Effector memory CD4-positive, alpha-beta T cell (primary cell): ENCODE results near the gene TBC1D22B.
"Not testable (repeated sequence)": the region's sequence is repeated elsewhere in the genome, so short reads cannot be mapped to it uniquely, and the experiment has no call there.

Source experiments
- DNase-seq, 3 donors: peaks; one replicate each; pipeline ENCODE4 v3.0.0-alpha.2; 2020
- H3K27ac ChIP-seq: 2 replicates; pipeline ENCODE4 v1.7.0; 2013; ENCODE audit warnings: mild to moderate bottlenecking, low read length, moderate library complexity; ENCODE audit not compliant: insufficient read depth, poor library complexity, severe bottlenecking
- H3K27me3 ChIP-seq: replicated peaks from 2 replicates; pipeline ENCODE4 v1.7.0; 2013; ENCODE audit warnings: mild to moderate bottlenecking, low read length; ENCODE audit not compliant: insufficient read depth, control insufficient read depth, poor library complexity, severe bottlenecking
- H3K36me3 ChIP-seq: 2 replicates; pipeline ENCODE4 v1.7.0; 2013; ENCODE audit warnings: mild to moderate bottlenecking, low read length, moderate library complexity; ENCODE audit not compliant: control insufficient read depth, insufficient read depth
- H3K4me1 ChIP-seq: 2 replicates; pipeline ENCODE4 v1.7.0; 2013; ENCODE audit warnings: low read length, mild to moderate bottlenecking; ENCODE audit not compliant: control insufficient read depth, insufficient read depth, poor library complexity, severe bottlenecking
- H3K4me3 ChIP-seq: 2 replicates; pipeline ENCODE4 v1.7.0; 2013; ENCODE audit warnings: low read length, low read depth, mild to moderate bottlenecking; ENCODE audit not compliant: insufficient read depth, poor library complexity, severe bottlenecking
- H3K9me3 ChIP-seq: 2 replicates; pipeline ENCODE4 v1.7.0; 2013; ENCODE audit warnings: mild to moderate bottlenecking, low read length, moderate library complexity; ENCODE audit not compliant: control insufficient read depth

Gene TBC1D22B

DNA sequence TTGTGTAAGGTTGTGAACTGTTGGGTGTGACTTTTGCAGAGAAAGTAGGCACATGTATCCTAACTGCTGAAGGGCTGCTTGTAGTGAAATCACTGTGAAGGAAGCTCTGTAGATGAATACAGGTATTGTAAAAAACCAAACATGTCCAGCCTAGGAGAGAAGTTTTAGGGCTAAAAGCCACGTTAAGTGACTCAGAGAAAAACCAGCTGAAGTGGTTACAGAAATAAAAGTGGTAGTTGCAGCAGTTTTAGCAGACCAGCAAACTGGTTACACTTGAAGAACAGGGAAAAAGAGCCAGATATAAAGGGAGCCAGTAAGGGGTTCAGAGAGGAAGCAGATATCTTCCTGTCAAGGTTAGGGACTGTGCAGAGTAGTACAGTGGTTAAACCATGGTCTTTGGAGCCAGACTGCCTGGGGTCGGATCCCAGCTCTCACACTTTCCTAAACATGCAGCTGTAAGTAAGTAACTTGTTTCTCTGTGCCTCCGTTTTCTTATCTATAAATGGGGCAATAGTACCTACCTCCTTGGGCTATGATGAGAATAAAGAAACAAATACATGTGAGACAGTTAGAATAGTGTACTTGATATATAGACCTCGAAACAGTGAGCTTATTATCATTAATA, 62.4 kb downstream of the TBC1D22B start:
- Histone ChIP-seq H3K9me3 (no peaks in the 10 kb centered on the region), H3K4me3 (no peak overlapping the region), H3K4me1 (no peaks in the 10 kb centered on the region), H3K27ac (no peak overlapping the region), H3K27me3 (no peaks in the 10 kb centered on the region), H3K36me3 (peaks cover 32% of the 10 kb centered on the region)
- DNase-seq = no peak

DNA sequence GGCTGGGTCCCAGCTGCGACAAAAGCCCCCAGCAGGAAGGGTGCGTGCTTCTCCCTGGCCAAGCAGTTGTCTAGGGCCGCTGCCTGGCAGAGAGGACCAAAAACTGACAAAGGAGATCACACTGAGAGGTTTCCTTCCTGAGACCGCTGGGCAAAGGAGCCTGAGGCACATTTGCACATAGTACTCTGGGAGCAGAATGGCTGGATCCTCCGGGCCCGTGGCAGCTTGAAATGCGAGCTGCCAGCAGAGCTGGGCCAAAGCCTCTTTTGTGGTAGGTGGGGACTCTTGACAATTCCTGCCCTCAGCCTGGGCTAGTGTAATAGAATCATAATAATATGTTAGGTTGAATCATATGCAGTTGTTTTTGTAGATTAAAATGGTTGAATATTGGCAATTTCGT, 63.1 kb downstream of the TBC1D22B start:
- H3K4me3 ChIP-seq = no peak overlapping the region
- no peak overlapping the region for H3K27ac ChIP-seq
- no peaks in the 10 kb centered on the region for H3K27me3 ChIP-seq
- peaks cover 28% of the 10 kb centered on the region for H3K36me3 ChIP-seq
- no peaks in the 10 kb centered on the region for H3K4me1 ChIP-seq
- H3K9me3 ChIP-seq = no peaks in the 10 kb centered on the region
- no peak for DNase-seq

DNA sequence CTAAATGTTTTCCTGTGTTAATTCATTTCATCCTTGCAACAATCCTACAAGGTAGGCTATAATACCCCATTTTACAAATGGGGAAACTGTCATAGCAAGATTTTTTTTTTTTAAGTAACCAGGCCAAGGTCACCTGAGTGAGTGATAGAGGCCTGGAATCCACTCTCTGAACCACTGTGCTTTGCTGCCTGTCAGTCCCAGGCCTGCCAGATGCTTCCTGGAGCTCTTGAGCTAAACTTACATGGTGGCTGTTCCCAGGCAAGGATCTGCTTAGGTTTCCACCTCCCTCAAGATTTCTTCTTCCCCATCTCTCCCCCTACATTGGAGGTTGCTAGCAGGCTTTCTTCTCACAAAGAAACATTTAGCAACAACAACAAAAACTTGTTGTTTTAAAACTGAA, 63.5 kb downstream of the TBC1D22B start:
- no peak overlapping the region for H3K27ac ChIP-seq
- no peak overlapping the region for H3K4me3 ChIP-seq
- no peaks in the 10 kb centered on the region for H3K4me1 ChIP-seq
- no peaks in the 10 kb centered on the region for H3K9me3 ChIP-seq
- H3K36me3 ChIP-seq = peaks cover 27% of the 10 kb centered on the region
- no peak for DNase-seq
- H3K27me3 ChIP-seq = no peaks in the 10 kb centered on the region

DNA sequence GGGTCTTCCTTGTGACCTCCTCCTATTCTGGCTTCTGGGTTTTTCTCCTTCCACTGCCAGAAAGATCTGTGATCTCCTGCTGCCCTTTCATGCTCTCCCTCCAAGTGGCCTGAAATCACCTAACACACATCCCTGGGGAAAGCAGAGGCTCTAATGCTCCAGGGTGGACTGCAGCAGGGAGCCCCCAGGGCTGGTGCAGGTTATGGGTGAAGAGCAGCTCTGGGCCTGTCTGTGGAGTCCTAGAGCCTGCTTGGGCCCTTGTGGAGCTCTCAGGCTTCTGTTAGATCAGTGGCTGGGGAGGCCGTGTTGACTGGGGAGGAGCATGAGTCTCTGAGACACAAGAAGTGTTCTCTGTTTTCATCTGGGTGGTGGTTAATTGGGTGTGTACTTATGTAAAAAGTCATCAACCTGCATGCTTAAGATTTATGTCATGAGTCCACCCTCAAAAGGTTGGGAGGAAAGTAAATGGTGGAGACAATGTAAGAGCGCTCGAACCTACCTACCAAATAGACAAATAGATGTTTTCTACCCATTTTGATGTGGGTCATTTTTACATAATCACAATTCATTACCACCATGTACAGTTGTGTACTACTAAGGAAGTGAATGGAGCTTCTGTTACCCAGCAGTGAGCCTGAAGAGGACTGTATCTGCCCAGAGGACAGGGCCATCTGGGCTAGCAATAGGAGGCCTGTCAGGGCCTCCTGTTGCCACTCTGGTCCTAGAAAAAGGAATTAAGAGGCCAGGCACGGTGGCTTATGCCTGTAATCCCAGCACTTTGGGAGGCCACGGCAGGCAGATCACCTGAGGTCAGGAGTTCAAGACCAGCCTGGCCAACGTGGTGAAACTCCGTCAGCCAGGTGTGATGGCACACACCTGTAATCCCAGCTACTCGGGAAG, 64.2 kb downstream of the TBC1D22B start:
- Histone ChIP-seq H3K27ac (no peak overlapping the region), H3K4me1 (no peaks in the 10 kb centered on the region), H3K27me3 (no peaks in the 10 kb centered on the region), H3K9me3 (no peaks in the 10 kb centered on the region), H3K36me3 (peaks cover 20% of the 10 kb centered on the region), H3K4me3 (no peak overlapping the region)
- DNase-seq = no peak

GRCh38 chr6:37323580-37323979, 66.0 kb downstream of the TBC1D22B start:
- no peak for DNase-seq
- Histone ChIP-seq H3K4me1 (no peaks in the 10 kb centered on the region), H3K27ac (no peak overlapping the region), H3K4me3 (no peak overlapping the region), H3K36me3 (peaks cover 10% of the 10 kb centered on the region), H3K27me3 (no peaks in the 10 kb centered on the region), H3K9me3 (no peaks in the 10 kb centered on the region)

GRCh38 chr6:37324131-37325033, 66.8 kb downstream of the TBC1D22B start:
- DNase-seq = no peak

GRCh38 chr6:37330345-37330744, 72.8 kb downstream of the TBC1D22B start:
- H3K9me3 ChIP-seq, H3K4me3 ChIP-seq, DNase-seq, H3K27ac ChIP-seq, H3K4me1 ChIP-seq, H3K27me3 ChIP-seq: not testable (repeated sequence)
- H3K36me3 ChIP-seq = peaks cover 20% of the 10 kb centered on the region

More at GRCh38 chr6:37324131-37325033, 66.8 kb downstream of the TBC1D22B start:
- Histone ChIP-seq H3K27me3 (no peaks in the 10 kb centered on the region), H3K27ac (no peak overlapping the region), H3K4me3 (no peak overlapping the region), H3K4me1 (no peaks in the 10 kb centered on the region), H3K36me3 (peaks cover 7% of the 10 kb centered on the region), H3K9me3 (no peaks in the 10 kb centered on the region)

- no peaks in the 10 kb centered on the region for H3K4me1 ChIP-seq
- no peaks in the 10 kb centered on the region for H3K9me3 ChIP-seq
- H3K36me3 ChIP-seq = peaks cover 20% of the 10 kb centered on the region
- no peak overlapping the region for H3K4me3 ChIP-seq
- DNase-seq = no peak
- no peak overlapping the region for H3K27ac ChIP-seq
- H3K27me3 ChIP-seq = no peaks in the 10 kb centered on the region
Measured at GRCh38 chr6:37331047-37331446, 73.5 kb downstream of the TBC1D22B start.

- Histone ChIP-seq H3K4me1 (no peaks in the 10 kb centered on the region), H3K4me3 (no peak overlapping the region), H3K9me3 (no peaks in the 10 kb centered on the region), H3K27ac (no peak overlapping the region), H3K36me3 (peaks cover 20% of the 10 kb centered on the region), H3K27me3 (no peaks in the 10 kb centered on the region)
- no peak for DNase-seq
Measured at GRCh38 chr6:37332894-37333293, 75.3 kb downstream of the TBC1D22B start.
